ENCODE measurements around the gene CRMP1. TPM values are rescaled to one million over a fixed set of nuclear protein-coding genes. Genes with fewer than 3 reads are reported as not detected.
A peak's percentile ranks its signal among the peaks of the same experiment; 100 is the strongest.

The CRMP1 gene
- total and polyA plus RNA-seq, 2 of the 4 experiments (the other 2 are of a cell fraction), result 4.1 to 7.4 TPM

GRCh38 chr4:5865896-5866599, 26.8 kb downstream of the CRMP1 start (continued):
- TF ChIP-seq RAD21 (IDR thresholded peaks at IDR 0.05; ENCODE audit: low read length), result no peak

- TF ChIP-seq ELK1 (IDR thresholded peaks at IDR 0.05; ENCODE audit: borderline replicate concordance, low read depth, low read length), result no peak
- TF ChIP-seq FOS (IDR thresholded peaks at IDR 0.05; ENCODE audit: low read depth, low read length), result peak; percentile 67; the same call in 1 of the 2 replicates
- H3K4ac ChIP-seq (ENCODE audit: low read depth, low read length), result no peak overlapping the region
- DNase-seq, result peak; percentile 96
Observed at GRCh38 chr4:5863461-5864113, 29.3 kb downstream of the CRMP1 start.

More at GRCh38 chr4:5863461-5864113, 29.3 kb downstream of the CRMP1 start:
- no peak overlapping the region for H2BK20ac ChIP-seq (ENCODE audit: low read depth, low read length)
- peaks cover 6% of the 10 kb centered on the region; the same call in 1 of the 2 replicates for H3K4me1 ChIP-seq (ENCODE audit: control insufficient read depth, insufficient read depth, low read length)
- H4K5ac ChIP-seq (ENCODE audit: low read depth, low read length), result no peak overlapping the region
- intact Hi-C loops (cut with micrococcal nuclease), result no loop called here
- H3K23ac ChIP-seq (ENCODE audit: low read depth, low read length), result no peak overlapping the region
- no peaks in the 10 kb centered on the region for H3K9me3 ChIP-seq (ENCODE audit: control insufficient read depth, insufficient read depth, low read length)
- H3K27me3 ChIP-seq (ENCODE audit: control insufficient read depth, insufficient read depth, low read length), result no peaks in the 10 kb centered on the region
- POLR2A ChIA-PET (ENCODE audit: unreplicated experiment), result no interaction called here
- in situ Hi-C loops (cut with MboI; ENCODE audit: low sequenced_read_pairs), result no loop called here
- H4K91ac ChIP-seq (ENCODE audit: insufficient read depth, low read depth, low read length), result no peak overlapping the region
- no peak overlapping the region for H3K14ac ChIP-seq (replicated peaks; ENCODE audit: low read depth, low read length)
- no peak overlapping the region for H2BK15ac ChIP-seq (ENCODE audit: low read depth, low read length)
- no peaks in the 10 kb centered on the region for H4K20me1 ChIP-seq (ENCODE audit: insufficient read depth, low read length)
- peak; percentile 93 for ATAC-seq (ENCODE audit: low read depth)
- dilution Hi-C loops (cut with HindIII; ENCODE audit: low sequenced_read_pairs, unreplicated experiment), result no loop called here
- H3K4me2 ChIP-seq (ENCODE audit: low read depth, low read length), result no peak overlapping the region
- no peaks in the 10 kb centered on the region for H3K79me1 ChIP-seq (ENCODE audit: low read depth in 1 of 2, low read length in 2 of 2)
- CTCF ChIA-PET, result no interaction called here
- no peak overlapping the region for H2AK9ac ChIP-seq (replicated peaks; ENCODE audit: low read depth, low read length, poor library complexity)
- no peak overlapping the region for H3K27ac ChIP-seq (ENCODE audit: insufficient read depth, low read length)
- H2BK5ac ChIP-seq (ENCODE audit: low read depth, low read length, poor library complexity, severe bottlenecking), result no peak overlapping the region
- peaks cover 1% of the 10 kb centered on the region; the same call in 1 of the 2 replicates for H3K36me3 ChIP-seq (ENCODE audit: control insufficient read depth, insufficient read depth, low read length)
- 80% methylated on average over 2 of the region's 15 CpGs; no CpG with 5 or more reads in 1 of the 2 experiments for WGBS, 2 experiments (ENCODE audit: extremely low coverage in 2 of 2, insufficient read length in 1 of 2)
- BruUV-seq (replicated peaks), result no TSS peak
- H2AFZ ChIP-seq (replicated peaks; ENCODE audit: low read length, poor library complexity), result no peak overlapping the region
- no peak overlapping the region for H3K4me3 ChIP-seq (ENCODE audit: insufficient read depth, low read depth, low read length)
- H3K9ac ChIP-seq (ENCODE audit: low read depth, low read length), result no peak overlapping the region
- H2AK5ac ChIP-seq (ENCODE audit: low read depth, low read length), result no peak overlapping the region
- no peaks in the 10 kb centered on the region for H3K9me1 ChIP-seq (ENCODE audit: insufficient read depth, low read length)
- H3K56ac ChIP-seq (ENCODE audit: extremely low read depth, insufficient read depth, low read length), result no peak overlapping the region
- no peak overlapping the region for H2BK120ac ChIP-seq (ENCODE audit: low read depth, low read length)
- H3K18ac ChIP-seq (ENCODE audit: low read depth, low read length), result no peak overlapping the region
- H4K8ac ChIP-seq (ENCODE audit: low read depth in 2 of 2, low read length in 2 of 2), result no peak overlapping the region
